ENCODE results near the gene PYY. TPM values are rescaled to one million over a fixed set of nuclear protein-coding genes. Genes with fewer than 3 reads are reported as not detected.
"Not testable (repeated sequence)": the region's sequence is repeated elsewhere in the genome, so short reads cannot be mapped to it uniquely, and the experiment has no call there.

PYY gene
- total RNA-seq, 1 experiment from 2014 or later, result not detected

- no peak for DNase-seq
These were observed 32.7 kb upstream of the PYY start for GRCh38 chr17:43986225-43986981.

DNA sequence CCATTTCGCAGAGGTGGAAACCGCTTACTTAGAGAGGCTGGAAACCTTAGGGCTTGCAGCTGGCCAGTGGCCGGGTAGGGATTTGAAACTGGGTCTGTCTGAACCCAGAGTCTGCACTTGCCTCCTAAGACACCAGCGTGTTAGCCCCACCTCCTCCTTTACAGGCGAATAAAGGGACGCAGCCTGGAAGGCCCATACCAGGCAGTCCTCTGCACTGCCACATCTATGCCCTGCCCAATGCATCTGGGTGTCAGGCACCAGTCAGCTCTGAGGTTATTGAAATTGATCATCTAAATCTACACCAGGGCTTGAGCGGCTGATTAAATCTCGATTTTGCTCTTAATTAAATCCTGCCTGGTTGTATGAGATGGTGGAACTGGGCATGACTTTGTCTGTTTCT is 30.8 kb upstream of the PYY start:
- Histone ChIP-seq H3K27ac (no peak overlapping the region), H3K9me3 (replicated peaks) (no peaks in the 10 kb centered on the region), H3K27me3 (peaks cover 21% of the 10 kb centered on the region), H3K36me3 (no peaks in the 10 kb centered on the region), H3K4me1 (no peaks in the 10 kb centered on the region), H3K4me3 (no peak overlapping the region)
- no peak for DNase-seq

More at GRCh38 chr17:43986225-43986981, 32.7 kb upstream of the PYY start:
- Histone ChIP-seq H3K27me3 (peaks cover 14% of the 10 kb centered on the region; the same call in 1 of the 2 replicates), H3K4me3 (no peak overlapping the region), H3K27ac (no peak overlapping the region), H3K4me1 (no peaks in the 10 kb centered on the region), H3K36me3 (no peaks in the 10 kb centered on the region), H3K9me3 (replicated peaks) (no peaks in the 10 kb centered on the region)

GRCh38 chr17:43983515-43984411 is 30.0 kb upstream of the PYY start:
- H3K27me3 ChIP-seq, result peaks cover 29% of the 10 kb centered on the region
- no peak overlapping the region for H3K4me3 ChIP-seq
- DNase-seq, result no peak
- no peaks in the 10 kb centered on the region for H3K9me3 ChIP-seq (replicated peaks)
- H3K27ac ChIP-seq, result no peak overlapping the region
- H3K36me3 ChIP-seq, result no peaks in the 10 kb centered on the region
- H3K4me1 ChIP-seq, result no peaks in the 10 kb centered on the region

GRCh38 chr17:43983196-43983514 is 29.4 kb upstream of the PYY start:
- no peak overlapping the region for H3K27ac ChIP-seq
- H3K4me3 ChIP-seq, result no peak overlapping the region
- no peaks in the 10 kb centered on the region for H3K9me3 ChIP-seq (replicated peaks)
- H3K27me3 ChIP-seq, result peaks cover 29% of the 10 kb centered on the region
- no peaks in the 10 kb centered on the region for H3K4me1 ChIP-seq
- H3K36me3 ChIP-seq, result no peaks in the 10 kb centered on the region
- no peak for DNase-seq

DNA sequence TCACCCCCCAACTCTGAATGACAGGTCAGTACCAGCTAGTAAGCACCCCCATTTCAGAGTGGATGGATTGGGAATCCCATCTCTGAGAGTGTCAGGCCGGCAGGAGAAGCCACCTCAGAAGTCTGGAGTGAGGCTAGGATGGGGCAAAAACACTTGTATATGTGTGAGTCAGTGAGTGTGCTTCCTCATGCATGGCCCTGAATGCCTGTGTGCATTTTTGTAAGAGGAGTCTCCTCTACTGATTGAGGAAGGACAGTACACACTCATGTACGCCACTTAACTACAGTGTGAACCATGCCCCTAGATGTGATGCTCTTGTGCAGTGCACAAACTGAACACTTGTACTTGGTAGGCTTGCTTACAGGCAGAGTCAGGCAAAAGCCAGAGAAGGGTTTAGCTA is 28.4 kb upstream of the PYY start:
- H3K27ac ChIP-seq, result no peak overlapping the region
- no peak for DNase-seq
- no peaks in the 10 kb centered on the region for H3K9me3 ChIP-seq (replicated peaks)
- H3K36me3 ChIP-seq, result no peaks in the 10 kb centered on the region
- no peaks in the 10 kb centered on the region for H3K4me1 ChIP-seq
- H3K27me3 ChIP-seq, result peaks cover 29% of the 10 kb centered on the region
- H3K4me3 ChIP-seq, result no peak overlapping the region

- Histone ChIP-seq H3K36me3 (no peaks in the 10 kb centered on the region), H3K4me1 (no peaks in the 10 kb centered on the region), H3K27ac (no peak overlapping the region), H3K27me3 (peaks cover 15% of the 10 kb centered on the region), H3K9me3 (replicated peaks) (no peaks in the 10 kb centered on the region), H3K4me3 (no peak overlapping the region)
- no peak for DNase-seq
These were observed 25.9 kb upstream of the PYY start for GRCh38 chr17:43979671-43980070.

DNA sequence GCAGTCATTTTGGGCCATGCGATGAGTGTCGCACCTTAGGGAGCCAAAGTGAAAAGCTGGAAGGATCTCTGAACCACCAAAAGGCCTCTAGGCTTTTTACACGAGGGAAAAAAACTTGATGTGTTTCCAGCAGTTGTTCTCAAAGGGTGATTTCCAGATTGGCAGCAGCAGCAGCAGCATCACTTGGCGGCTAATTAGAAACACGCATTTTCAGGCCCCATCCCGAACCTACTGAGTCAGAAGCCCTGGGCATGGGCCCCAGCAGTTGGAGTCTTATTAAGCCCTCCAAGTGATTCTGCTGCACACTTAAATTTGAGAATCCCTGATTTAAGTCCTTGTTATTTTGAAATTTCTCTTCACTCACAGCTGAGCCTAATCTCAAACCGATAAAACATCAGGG is 25.3 kb upstream of the PYY start:
- Histone ChIP-seq H3K4me1 (no peaks in the 10 kb centered on the region), H3K27me3 (peaks cover 15% of the 10 kb centered on the region), H3K9me3 (replicated peaks) (no peaks in the 10 kb centered on the region), H3K4me3 (no peak overlapping the region), H3K27ac (no peak overlapping the region), H3K36me3 (no peaks in the 10 kb centered on the region)
- no peak for DNase-seq

- H3K36me3 ChIP-seq, result no peaks in the 10 kb centered on the region
These were observed 24.3 kb upstream of the PYY start for GRCh38 chr17:43978078-43978477.

GRCh38 chr17:43976963-43977837 is 23.5 kb upstream of the PYY start:
- H3K27me3 ChIP-seq, result peaks cover 19% of the 10 kb centered on the region
- H3K9me3 ChIP-seq (replicated peaks), result no peaks in the 10 kb centered on the region
- DNase-seq, result no peak
- no peaks in the 10 kb centered on the region for H3K36me3 ChIP-seq
- H3K27ac ChIP-seq, result no peak overlapping the region
- H3K4me1 ChIP-seq, result no peaks in the 10 kb centered on the region
- no peak overlapping the region for H3K4me3 ChIP-seq

More at GRCh38 chr17:43978078-43978477, 24.3 kb upstream of the PYY start:
- Histone ChIP-seq H3K27ac (no peak overlapping the region), H3K4me3 (no peak overlapping the region), H3K4me1 (no peaks in the 10 kb centered on the region), H3K9me3 (replicated peaks) (no peaks in the 10 kb centered on the region), H3K27me3 (peaks cover 19% of the 10 kb centered on the region)
- no peak for DNase-seq

- H3K27me3 ChIP-seq, result peaks cover 19% of the 10 kb centered on the region
- H3K9me3 ChIP-seq (replicated peaks), result no peaks in the 10 kb centered on the region
- H3K4me1 ChIP-seq, result no peaks in the 10 kb centered on the region
- no peak overlapping the region for H3K27ac ChIP-seq
- no peak for DNase-seq
- H3K36me3 ChIP-seq, result no peaks in the 10 kb centered on the region
- H3K4me3 ChIP-seq, result no peak overlapping the region
These were observed 22.2 kb upstream of the PYY start for GRCh38 chr17:43975898-43976297.

DNA sequence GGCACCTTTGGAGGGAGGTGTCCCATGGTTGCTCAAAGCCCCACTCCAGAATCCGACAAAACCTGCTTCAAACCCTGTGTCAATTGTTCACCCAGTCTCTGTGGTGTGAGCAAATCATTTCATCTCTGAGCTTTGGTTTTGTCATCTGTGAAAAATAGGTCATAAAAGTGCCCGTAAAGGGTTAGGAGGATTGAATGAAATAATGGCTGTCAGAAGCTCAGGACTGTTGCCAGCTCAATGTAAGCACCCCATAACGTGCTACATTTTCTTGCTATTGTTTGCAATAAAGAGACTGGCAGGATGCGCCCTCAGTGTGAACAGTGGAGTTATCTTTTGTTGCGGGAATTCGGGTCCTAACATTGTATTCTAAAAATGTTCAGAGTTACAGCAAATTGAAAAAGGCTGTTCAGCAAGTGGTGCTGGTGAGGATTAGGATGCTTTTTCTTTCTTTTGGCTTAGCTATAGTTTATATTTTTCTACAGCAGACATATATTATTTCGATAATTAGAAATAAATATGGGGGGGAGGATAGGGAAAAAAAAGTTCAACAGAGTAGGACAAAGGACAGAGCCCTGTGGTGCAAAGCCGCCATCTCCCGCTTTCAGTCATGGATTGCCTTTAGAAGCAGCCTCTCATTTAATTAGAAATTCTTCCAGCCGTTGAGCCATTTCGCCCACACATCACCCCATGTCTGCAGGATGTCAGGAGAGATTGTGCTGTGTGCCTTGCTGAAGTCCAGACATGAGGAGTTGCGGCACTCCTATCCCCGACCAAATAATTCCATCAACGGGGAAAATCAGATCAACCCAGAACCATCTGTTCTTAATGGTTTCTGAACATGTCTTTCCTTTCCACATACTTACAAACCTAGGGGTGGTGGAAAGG is 20.9 kb upstream of the PYY start:
- H3K27me3 ChIP-seq, result peaks cover 13% of the 10 kb centered on the region
- H3K27ac ChIP-seq, result no peak overlapping the region
- H3K36me3 ChIP-seq, result no peaks in the 10 kb centered on the region
- no peaks in the 10 kb centered on the region for H3K4me1 ChIP-seq
- H3K4me3 ChIP-seq, result no peak overlapping the region
- no peaks in the 10 kb centered on the region for H3K9me3 ChIP-seq (replicated peaks)
- no peak for DNase-seq

DNA sequence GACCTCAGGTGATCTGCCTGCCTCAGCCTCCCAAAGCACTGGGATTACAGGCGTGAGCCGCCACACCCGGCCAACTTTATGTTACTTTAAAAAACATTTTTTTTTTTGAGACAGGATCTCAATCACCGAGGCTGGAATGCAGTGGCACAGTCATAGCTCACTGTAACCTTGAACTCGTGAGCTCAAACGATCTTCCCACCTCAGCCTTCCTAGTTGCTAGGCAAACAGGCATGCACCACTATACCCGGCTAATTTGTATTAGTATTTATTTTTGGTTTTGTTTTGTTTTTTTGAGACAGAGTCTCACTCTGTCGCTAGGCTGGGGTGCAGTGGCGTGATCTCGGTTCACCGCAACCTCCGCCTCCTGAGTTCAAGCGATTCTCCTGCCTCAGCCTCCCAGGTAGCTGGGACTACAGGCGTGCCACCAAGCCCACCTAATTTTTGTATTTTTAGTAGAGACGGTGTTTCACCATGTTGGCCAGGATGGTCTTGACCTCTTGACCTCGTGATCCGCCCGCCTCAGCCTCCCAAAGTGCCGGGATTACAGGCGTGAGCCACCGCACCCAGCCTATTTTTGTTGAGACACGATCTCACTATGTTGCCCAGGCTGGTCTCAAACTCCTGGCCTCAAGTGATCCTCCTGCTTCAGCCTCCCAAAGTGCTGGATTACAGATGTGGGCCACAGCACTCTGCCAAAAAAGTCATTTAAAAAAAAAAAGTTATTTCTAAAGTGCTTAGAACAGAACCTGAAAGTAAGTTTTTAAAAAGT is 18.9 kb upstream of the PYY start:
- H3K4me1 ChIP-seq; H3K4me3 ChIP-seq; H3K27ac ChIP-seq; DNase-seq; H3K27me3 ChIP-seq; H3K9me3 ChIP-seq (replicated peaks); H3K36me3 ChIP-seq: not testable (repeated sequence)

DNA sequence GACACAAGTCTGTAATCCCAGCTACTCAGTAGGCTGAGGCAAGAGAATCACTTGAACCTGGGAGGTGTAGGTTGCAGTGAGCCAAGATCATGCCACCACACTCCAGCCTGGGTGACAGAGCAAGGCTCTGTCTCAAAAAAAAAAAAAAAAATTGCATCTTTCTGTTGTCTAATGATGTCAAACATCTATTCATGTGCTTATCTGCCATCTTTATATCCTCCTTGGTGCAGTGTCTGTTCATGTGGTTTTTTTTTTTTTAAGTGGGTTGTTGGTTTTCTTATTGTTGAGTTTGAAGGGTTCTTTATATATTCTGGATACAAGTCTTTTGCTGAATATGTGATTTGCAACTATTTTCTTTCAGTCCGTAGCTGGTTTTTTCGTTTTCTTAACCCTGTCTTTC is 17.7 kb upstream of the PYY start:
- H3K4me3 ChIP-seq; H3K27ac ChIP-seq; H3K27me3 ChIP-seq; H3K9me3 ChIP-seq (replicated peaks); DNase-seq; H3K36me3 ChIP-seq; H3K4me1 ChIP-seq: not testable (repeated sequence)

Measured in SJCRH30 (cell line).